Measurements from ENCODE around the gene DDX31. TPM values are rescaled to one million over a fixed set of nuclear protein-coding genes. Genes with fewer than 3 reads are reported as not detected.
A peak's percentile ranks its signal among the peaks of the same experiment; 100 is the strongest.

Gene DDX31
- total RNA-seq, 1 experiment from 2014 or later = 26.2 TPM

- H3K4me1 Mint-ChIP-seq = peaks cover 24% of the 10 kb centered on the region
- peak overlapping the region; percentile 66 for H3K4me3 Mint-ChIP-seq
- ATAC-seq = peak; percentile 70
- DNase-seq (ENCODE audit: low spot score) = peak; percentile 78
- no peaks in the 10 kb centered on the region for H3K36me3 Mint-ChIP-seq
- ChIA-PET CTCF (interaction anchor here (0.6 to 3.1 kb wide), 53 partner anchors 9 to 1500 kb away, joined by 3 to 63 read pairs (median 4); partner anchors contain the start of genes CFAP77, DDX31, SETX and SPACA9), POLR2A (no interaction called here)
- H3K27ac Mint-ChIP-seq = no peak overlapping the region
- H3K27me3 Mint-ChIP-seq (ENCODE audit: low read depth) = no peaks in the 10 kb centered on the region
- H3K9me3 Mint-ChIP-seq = no peaks in the 10 kb centered on the region
- TF ChIP-seq MYBL2 (CRISPR knock-in tag; IDR thresholded peaks at IDR 0.05) (no peak), NR3C1 (CRISPR knock-in tag; conservative IDR thresholded peaks at IDR 0.05; ENCODE audit: low read depth) (no peak), ZNF416 (CRISPR knock-in tag; IDR thresholded peaks at IDR 0.05) (no peak), PRRX2 (CRISPR knock-in tag; IDR thresholded peaks at IDR 0.05) (no peak), FOXP4 (CRISPR knock-in tag; IDR thresholded peaks at IDR 0.05) (no peak), HMGA2 (CRISPR knock-in tag; IDR thresholded peaks at IDR 0.05) (no peak), ATF2 (CRISPR knock-in tag; IDR thresholded peaks at IDR 0.05; ENCODE audit: borderline replicate concordance, low read depth) (no peak), USF1 (CRISPR knock-in tag; IDR thresholded peaks at IDR 0.05) (peak; percentile 71), MXD4 (CRISPR knock-in tag; IDR thresholded peaks at IDR 0.05; ENCODE audit: borderline replicate concordance) (no peak), JUN (CRISPR knock-in tag; IDR thresholded peaks at IDR 0.05) (no peak), ETV6 (CRISPR knock-in tag; IDR thresholded peaks at IDR 0.05) (no peak), SMAD4 (CRISPR knock-in tag; IDR thresholded peaks at IDR 0.05) (no peak), TCF7 (CRISPR knock-in tag; IDR thresholded peaks at IDR 0.05; ENCODE audit: low read depth) (no peak), ZNF138 (CRISPR knock-in tag; conservative IDR thresholded peaks at IDR 0.05) (no peak), OVOL2 (CRISPR knock-in tag; IDR thresholded peaks at IDR 0.05; ENCODE audit: borderline replicate concordance) (no peak), ELF4 (CRISPR knock-in tag; IDR thresholded peaks at IDR 0.05; ENCODE audit: low read depth) (no peak), SP1 (CRISPR knock-in tag; conservative IDR thresholded peaks at IDR 0.05) (no peak), GTF2I (CRISPR knock-in tag; conservative IDR thresholded peaks at IDR 0.05) (no peak), ATF1 (CRISPR knock-in tag; IDR thresholded peaks at IDR 0.05) (no peak), ZNF232 (CRISPR knock-in tag; IDR thresholded peaks at IDR 0.05) (no peak), ZMAT4 (CRISPR knock-in tag; IDR thresholded peaks at IDR 0.05) (no peak), TEAD4 (CRISPR knock-in tag; IDR thresholded peaks at IDR 0.05) (no peak), PRDM15 (CRISPR knock-in tag; IDR thresholded peaks at IDR 0.05) (no peak), ZNF281 (CRISPR knock-in tag; IDR thresholded peaks at IDR 0.05) (no peak), FOXK1 (CRISPR knock-in tag; IDR thresholded peaks at IDR 0.05) (no peak), CREB1 (CRISPR knock-in tag; IDR thresholded peaks at IDR 0.05) (no peak), MAX (CRISPR knock-in tag; IDR thresholded peaks at IDR 0.05) (peak; percentile 17; the same call in 1 of the 2 replicates), ZNF423 (CRISPR knock-in tag; IDR thresholded peaks at IDR 0.05) (peak; percentile 49; the same call in 1 of the 2 replicates)
These were observed 123.4 kb downstream of the DDX31 start for GRCh38 chr9:132546148-132547051.

Measured in WTC11 (cell line).